GM12874 (cell line): ENCODE data around the gene CHIT1.

Experiments
- CTCF ChIP-seq: IDR thresholded peaks from 2 replicates; pipeline ENCODE4 v1.5.1; 2011; ENCODE audit warnings: low read depth, mild to moderate bottlenecking, control low read depth, low read length, moderate library complexity; ENCODE audit not compliant: insufficient read depth

Gene CHIT1

GRCh38 chr1:203166192-203166940, 63.1 kb downstream of the CHIT1 start:
- TF ChIP-seq CTCF, result peak; percentile 42
